DMS53 (cell line): ENCODE data around the gene CHST11.

Experiments
- DNase-seq: peaks from one replicate; lab custom pipeline; 2025; lab: John Stamatoyannopoulos, UW

Gene CHST11

DNA sequence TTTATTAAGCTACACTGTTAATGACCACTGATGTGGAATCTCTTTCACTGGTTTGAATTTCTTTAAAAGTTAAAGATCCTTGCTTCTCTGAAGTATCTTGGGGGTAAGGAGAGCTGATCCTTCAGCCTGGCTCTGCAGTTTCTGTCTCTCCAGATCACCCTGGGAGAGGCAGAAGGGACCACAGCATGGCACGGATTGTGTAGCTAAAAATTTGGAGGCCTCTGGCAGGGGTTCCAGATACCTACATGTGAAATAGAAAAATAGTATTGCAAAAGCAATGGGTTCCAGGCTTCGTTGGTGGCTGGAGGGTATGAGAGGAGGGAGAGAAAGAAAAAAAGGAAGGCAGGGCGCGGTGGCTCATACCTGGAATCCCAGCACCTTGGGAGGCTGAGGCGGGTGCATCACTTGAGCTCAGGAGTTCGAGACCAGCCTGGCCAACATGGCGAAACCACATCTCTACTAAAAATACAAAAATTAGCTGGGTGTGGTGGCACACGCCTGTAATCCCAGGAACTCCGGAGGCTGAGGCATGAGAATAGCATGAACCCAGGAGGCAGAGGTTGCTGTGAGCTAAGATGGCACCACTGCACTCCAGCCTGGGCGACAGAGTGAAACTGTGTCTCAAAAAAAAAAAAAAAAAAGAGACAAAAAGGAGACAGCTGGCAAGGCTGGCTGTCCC is 3.4 kb downstream of the CHST11 start:
- no peak for DNase-seq

DNA sequence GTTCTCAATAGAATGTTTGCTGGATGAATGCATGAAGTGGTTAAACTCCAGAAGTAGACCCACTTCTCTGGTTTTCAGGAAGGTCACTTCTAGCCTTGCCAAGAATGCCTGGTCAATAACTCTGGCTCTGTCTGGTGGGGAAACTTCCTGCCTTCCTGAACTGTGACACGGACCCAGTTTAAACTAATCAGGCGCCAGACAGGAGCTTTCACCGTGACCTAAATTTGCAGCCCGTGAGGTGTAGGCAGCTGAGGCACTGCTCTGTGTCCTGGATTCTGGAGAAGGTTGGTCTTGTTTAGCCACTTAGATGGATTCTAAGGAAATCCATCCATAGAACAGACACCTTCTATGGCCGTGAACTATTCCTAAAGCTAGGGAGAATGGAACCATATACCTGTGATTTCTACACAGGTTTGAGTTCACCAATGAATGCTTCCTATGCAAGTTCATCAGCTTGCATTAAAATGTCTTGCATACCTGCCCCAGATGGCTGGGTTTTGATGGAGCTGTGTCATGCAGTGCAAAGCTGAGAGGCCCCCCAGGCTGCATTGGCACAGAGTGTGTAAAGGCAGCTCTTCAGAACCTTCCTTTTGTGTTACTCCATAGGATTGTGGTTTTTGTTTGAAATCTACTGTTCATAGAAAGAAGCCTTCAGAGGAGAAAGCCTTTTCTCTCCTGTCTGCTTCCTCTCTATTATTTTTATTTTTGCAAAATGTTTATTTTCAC is 4.4 kb downstream of the CHST11 start:
- no peak for DNase-seq

DNA sequence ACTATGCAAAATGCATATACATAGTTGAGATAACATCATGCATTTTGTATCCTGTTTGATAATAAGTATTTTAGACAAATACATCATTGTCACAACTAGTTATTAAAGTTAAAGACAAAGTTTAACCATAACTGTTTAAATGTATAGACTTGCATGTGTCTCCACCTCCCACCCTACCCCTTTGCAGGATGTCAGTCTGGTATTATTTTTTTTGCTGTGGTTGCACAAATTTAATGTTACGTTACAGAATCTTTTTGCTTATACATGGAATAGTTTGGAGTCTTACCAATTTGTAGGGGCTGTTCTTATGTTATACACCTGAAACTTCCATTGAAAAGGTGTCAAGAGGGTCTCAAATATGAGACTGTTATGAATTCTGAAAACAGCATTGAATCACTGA is 5.6 kb downstream of the CHST11 start:
- no peak for DNase-seq

DNA sequence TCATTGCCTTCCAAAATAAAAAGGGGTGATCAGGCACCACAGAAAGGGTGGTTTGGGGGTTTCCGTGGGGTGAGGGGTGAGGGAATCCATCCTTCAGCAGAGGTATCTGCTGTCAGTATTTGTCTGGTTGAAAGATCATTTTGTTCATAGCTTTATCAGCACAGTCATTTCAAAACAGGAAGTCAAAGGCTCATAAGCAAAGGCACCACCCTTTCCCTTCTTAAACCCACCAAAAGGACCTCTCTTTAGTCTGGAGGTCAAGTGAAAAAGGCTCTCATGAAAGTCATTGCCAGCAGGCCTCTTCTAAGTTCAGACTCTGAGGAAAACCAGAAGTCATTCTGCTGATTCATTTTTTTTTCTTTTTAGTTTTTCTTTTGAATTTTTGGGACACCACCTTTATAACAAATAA is 6.2 kb downstream of the CHST11 start:
- DNase-seq: no peak

DNA sequence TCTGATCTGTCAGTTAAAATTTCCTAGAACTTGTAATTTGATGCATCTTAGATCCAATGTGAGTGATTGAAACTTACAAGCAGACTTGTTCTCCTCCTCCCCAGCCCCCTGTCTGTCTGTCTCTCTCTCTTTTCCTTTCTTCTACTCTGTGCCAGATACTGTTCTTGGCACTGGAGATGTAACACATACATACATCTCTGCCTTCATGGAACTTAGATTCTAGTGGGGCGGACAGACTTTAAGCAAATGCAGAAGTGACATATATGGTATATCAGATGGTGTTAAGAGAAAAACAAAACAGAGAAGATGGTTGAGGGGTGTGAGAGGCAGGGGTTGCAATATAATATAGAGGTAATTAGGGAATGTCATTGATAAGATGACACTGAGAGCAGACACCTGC is 6.6 kb downstream of the CHST11 start:
- no peak for DNase-seq

DNA sequence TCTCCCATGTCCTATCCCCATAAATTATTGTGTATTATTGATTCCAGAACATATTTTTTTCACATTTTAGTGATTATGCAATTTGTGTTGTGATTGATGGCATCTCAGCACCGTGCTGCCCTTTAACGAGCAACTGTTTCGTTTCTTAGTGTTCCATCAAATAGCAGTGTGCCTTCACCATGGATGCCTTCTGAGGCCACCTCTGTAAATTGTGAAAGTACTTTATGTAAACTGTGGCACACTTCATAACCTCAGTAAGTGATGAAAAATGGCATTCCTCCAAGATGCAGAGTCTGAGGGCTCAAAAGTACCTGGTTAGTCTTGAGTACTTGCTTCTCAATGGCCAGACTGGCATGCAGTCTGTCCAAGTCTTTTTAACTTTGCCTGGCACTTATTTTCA is 8.2 kb downstream of the CHST11 start:
- no peak for DNase-seq

DNA sequence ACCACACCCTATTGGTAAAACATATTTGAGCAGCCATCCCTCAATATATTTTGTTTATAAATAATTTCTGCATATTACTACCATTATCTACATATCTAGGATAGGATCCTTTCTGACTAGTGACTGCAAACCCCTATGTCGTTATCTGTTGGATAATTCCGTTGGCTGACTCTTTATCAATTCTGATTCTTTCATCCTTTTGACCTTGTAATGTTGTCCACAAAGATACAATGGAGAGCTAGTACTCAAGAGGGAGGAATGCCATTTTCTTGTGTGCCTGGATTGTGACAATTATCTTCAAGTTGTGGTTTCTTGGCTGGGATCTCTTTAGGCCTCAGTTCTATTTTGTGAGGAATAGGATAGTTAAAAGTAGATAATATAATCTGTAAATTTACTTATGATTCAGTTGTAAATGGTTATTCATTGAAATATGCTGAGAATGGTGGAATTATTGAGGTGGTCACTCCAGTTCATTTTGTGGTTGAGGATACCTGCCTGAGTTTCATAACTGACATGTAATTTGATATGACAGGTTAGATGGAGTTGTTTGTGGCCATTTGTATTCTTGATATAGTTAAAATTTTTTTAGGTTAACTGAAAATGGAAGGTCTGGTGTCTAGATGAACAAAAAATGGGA is 10.1 kb downstream of the CHST11 start:
- DNase-seq: no peak

DNA sequence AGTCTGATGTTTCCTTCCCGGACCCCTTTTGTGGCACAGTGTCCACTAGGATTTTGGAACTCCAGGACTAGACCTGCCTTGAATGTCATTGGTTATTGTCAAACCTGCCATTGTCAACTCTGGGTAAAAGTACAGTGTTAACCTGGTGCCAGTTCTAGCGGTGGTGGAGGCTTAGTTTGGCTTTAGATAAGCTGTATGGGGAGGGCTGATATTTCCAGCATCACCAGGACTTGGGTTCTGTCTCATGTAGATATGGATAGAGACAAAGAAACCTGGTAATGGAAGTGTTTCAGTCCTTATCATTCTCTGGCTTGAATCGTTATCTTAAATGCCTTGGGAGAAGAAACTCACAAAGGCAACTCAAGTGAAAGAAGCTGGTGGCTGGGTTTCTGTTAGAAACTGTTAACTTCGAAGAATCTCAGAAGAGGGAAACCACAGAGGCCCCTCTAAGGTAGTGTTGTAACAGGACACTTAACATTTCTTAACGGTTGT is 10.6 kb downstream of the CHST11 start:
- no peak for DNase-seq

DNA sequence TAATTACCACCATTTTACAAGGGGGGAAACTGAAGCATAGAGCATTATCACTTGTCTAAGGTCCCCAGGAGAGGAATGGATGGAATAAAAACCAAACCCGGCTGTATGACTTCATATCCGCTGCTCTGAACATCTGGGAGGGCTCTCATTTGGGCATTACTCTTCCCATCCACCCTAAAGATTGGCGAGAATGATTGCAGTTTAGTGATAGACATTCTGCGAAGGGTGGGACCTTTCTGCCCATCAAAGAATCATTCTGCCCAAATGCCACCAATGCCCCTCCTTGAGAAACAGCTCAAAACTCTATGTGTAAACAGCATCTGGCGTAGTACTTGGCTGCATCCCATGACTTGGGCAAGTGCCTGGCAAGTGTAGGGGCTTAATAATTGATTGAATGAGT is 11.6 kb downstream of the CHST11 start:
- no peak for DNase-seq

DNA sequence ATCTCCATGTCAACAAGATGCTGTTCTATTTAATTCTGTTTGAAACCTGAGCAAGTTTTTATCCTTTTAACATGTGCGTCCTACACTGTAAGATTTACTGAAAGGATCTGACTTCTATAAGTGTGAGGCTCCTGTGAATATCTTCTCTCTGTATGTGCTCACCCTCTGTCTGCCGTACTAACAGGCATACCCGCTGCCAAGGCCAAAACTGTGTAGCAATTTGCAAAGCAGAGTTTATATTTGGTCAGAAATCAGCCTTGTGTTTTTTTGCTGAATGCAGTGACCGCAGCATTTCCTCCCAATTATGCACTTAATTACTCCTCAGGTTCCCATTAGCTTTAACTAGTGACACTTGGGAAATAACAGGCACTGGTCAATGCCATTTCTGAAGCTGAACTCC is 12.3 kb downstream of the CHST11 start:
- no peak for DNase-seq

DNA sequence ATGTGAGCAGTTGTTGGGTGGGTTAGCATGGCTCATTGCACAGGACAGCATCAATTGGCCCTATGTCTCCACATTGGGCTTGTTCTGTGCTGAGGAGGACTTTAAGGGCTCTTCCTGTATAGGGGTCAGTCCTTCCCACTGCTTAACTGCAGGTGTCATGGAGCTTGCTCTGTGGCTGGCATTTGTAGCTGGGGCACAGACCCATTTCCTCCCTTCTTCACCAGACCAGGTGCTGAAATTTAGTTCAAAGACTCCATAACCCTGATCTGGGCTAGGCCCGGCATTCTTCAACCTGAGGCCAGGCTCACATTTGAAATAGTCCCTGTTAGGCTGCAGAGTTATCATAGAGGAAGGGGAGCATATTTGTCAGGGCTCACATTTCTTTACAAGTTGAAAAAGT is 12.8 kb downstream of the CHST11 start:
- no peak for DNase-seq

DNA sequence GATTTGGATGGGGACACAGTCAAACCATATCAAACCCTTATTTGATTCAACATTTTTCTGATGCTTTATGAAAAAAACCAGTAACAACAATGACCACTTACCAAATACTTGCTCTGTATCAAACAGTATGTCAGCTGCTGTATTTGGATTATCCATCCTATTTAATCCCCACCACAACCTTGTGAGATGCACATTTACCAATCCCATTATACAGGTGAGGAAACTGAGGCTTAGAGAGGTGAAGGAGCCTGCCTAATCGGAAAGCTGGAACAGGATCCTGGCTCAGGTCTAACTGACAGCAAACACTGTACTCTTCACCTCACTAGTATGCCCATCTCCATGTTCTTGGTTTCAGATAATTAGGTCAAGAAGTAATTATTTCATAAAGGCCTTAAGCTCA is 13.8 kb downstream of the CHST11 start:
- DNase-seq: no peak

DNA sequence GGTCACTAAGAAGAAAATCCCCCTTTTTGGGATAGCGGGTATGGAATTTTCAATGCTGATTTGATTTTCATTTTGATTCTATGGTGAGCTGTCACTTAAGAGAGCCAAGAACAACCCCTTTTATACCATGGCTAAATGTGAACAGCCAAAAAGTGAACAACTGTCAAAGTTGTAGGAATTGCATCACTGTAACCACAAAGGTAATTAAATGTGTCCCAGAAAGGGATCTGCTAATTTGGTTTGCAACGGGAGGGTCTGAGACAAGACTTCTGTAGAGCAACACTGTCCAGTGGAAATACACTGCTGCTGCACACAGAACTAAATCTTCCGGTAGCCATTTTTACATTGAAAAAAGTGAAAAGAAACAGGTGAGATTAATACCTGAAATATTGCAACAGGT is 14.6 kb downstream of the CHST11 start:
- no peak for DNase-seq

DNA sequence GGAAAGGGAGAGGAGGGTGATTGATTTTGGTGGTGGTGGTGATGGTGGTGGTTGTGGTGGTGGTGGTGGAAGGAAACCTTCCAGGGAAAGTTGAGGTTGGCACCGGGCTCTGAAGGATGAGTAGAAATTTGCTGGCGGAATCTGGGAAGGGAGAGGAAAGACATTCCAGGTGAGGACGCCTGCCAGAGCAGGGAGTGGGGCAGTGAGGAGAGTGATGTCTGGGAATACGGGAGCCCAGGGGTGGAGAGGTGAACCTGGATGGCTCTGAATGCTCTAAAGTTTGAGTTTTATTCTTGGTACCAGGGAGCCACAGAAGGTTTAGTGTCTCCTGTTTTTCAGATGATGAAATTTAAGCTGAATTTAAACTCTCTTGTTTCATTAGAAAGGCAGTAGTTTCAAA is 16.0 kb downstream of the CHST11 start:
- no peak for DNase-seq

DNA sequence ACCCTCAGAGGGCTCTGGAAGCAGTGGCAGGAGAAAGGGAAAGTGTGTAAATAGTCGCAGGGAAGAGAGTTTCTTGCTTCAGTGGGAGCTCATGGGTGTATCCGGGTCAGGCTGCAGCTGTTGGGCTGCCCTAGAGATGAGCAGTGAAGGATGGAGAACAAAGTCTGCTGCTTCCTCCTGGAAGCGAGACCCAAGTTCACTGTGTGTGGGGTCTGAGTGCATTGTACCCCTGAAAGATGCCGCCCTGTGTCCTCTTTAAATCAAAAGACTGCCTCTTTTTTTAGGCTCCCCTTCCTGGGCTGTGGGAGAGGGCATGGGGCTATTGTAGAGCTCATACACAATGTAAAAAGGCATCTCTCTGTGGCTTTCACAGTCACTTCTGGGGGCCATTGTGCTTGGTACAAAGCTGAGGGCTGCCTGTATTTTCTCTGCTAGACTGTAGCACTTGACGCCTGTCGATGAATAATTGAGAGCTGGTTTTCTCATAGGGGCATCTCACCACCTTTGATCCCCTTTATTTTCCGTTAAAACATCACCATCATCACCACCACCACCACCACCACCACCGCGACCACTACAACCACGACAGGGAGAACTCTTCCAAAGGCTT is 16.7 kb downstream of the CHST11 start:
- DNase-seq: no peak

DNA sequence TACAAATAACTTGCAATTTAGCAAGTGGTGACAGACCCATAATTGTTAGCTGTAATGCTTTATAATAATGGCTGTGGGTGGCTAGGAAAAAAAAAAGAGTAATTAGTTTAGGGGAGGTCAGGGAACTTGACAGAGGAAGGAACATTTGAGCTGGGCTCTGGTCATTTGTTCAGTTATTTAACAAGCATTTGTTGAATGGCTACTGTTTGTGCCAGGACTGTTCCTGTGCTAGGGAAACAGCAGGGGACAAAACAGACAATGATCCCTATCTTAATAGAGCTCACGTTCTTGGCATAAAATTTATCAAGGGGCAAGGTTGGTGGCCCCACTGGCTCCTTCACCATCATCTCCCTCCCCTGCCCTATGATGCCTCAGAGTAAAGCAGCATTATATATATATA is 18.5 kb downstream of the CHST11 start:
- DNase-seq: no peak

DNA sequence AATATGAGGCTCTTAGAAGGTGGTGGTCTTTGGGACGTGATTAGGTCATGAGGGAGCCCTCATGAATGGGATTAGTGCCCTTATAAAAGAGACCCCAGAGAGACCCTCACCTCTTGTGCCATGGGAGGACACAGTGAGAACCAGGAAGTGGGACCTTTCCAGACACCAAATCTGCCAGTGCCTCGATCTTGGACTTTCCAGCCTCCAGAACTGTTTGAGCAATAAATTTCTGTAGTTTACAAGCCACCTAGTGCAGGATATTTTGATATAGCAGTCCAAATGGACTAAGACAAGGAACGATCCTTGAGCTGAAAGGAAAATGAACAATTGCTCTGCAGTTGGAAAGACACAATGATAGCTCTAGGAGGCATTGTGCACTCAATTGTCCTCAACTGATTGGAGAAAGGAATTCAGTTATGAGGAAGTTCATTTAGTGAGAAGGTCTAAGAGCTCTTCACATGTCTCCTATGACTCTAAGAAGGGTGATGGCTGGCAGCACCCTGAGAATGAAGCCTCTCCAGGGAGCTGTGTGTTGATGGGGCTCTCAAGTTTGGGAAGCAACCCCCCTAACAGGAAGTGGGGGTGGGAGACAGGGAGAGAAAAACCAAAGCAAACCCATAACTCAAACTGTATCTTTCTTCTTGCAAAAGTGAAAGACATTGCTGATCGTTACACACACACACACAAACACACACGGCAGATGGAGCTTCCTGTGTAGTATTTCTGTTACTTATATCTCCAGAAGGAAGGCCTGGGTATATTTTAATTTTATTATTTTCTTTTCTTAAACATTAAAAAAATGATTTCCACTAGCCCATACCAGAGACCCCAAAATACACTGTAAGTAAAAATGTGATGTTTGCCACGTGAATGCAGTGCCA is 21.0 kb downstream of the CHST11 start:
- no peak for DNase-seq

DNA sequence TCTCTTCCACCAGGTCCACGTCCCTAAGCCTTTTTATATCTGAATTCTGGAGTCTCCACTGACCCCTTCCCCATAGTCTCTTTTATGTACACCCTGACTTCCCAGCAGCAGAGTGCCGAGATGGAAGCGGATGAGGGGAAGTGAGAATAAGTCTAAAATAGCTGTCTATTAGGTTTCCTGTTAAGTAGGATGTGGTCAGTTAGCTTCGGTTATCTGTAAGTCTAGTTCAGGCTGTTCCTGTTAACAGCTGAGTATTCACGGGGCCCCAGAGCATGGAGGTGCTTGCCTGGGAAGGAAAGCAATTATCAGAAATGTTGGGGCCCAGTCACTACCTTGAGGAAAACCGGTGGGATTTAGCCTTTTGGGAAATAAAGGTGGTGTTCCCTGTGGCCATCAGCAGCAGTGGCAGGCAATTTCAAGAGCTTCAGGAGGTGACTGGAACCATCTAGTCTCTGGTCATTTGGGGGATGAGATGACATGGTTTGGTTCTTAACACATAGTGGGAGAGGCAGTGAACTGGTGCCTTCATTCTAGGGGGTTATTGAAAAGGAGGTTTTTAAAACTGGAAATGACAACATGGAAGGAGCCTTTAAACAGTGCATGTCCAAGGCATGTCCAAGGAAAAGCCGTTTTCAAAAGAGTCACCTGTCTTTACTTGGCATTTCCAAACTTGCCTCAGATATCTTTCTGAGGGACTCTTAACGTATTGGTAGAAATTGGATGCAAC is 21.8 kb downstream of the CHST11 start:
- no peak for DNase-seq

DNA sequence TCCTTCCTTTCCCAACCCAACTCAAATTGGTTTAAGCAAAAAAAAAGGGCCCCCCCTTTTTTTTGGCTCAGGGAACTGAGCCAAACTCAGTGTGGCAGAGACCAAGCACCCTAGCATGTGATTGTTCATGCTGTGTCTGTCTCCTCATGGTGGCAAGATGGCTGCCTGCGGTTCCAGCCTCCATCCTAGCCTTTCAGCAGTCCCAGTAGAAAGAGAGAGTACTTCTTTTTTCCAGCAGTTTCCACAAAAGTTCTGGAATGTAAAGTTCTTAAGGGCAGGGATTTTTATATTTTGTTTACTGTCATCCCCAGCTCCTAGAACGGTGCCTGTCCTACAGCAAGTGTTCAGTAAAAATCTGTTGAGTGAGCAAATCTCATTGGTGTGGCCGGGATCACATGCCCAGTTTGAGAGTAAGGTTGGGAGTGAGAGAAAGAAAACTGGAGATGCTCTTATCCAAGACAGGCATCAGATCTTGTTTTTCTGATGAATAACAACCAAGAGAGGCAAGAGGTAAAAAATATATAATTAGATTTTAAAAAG is 22.4 kb downstream of the CHST11 start:
- DNase-seq: no peak

DNA sequence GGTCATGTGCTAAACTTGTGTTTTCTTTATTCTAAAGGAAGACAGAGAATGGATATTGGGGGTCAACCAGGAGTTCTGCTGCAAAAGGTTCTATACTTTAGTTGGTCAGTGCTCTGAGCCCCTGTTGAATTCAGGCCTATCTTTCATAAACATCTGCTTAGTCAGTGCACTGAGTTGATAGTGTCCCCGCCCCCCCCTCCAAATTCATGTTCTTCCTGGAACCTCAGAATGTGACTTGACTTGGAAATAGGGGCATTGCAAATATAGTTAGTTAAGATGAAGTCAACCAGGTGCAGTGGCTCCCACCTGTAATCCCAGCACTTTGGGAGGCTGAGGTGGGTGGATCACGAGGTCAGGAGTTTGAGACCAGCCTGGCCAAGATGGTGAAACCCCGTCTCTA is 23.3 kb downstream of the CHST11 start:
- DNase-seq: no peak
